ENCODE results near the gene ANKRD1.
"Not testable (repeated sequence)": the region's sequence is repeated elsewhere in the genome, so short reads cannot be mapped to it uniquely, and the experiment has no call there.

ANKRD1 gene

DNA sequence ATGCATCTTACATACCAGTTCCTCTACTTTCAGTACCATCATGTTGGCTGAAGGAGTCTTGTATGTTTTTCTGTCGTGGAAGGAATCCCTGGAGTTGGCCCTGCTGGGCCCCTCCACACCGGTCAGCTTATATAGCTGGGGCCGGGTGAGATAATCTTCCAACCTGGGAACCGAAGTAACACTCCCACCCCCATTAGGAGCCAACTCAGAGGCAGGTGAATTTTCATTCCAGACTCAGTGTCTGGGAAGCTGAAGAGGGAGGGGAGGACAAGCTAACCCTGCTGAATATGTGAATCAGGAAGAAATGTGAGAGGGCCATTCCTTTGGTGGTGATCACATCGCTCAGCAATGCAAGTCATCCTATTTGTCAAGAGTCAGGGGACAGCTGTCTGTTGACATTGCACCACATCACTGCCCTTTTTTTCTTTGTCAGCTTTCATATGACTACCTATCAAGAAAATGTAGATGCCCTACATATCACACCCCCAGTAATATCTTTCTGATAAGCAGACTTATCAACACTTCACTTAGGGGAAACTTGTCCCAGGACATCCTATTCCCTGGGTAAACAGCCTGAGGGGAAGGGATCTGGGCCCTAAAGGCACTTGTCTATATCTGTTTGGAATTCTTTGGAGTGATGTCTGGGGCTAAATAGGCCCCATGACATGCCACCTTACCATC lies at the start of gene ANKRD1:
Gene ANKRD1, minus strand, starts transcription at position 102 of the 681 bp plus-strand sequence. Its CDS starts 60 bp downstream, at position 42.
- no peak for DNase-seq

DNA sequence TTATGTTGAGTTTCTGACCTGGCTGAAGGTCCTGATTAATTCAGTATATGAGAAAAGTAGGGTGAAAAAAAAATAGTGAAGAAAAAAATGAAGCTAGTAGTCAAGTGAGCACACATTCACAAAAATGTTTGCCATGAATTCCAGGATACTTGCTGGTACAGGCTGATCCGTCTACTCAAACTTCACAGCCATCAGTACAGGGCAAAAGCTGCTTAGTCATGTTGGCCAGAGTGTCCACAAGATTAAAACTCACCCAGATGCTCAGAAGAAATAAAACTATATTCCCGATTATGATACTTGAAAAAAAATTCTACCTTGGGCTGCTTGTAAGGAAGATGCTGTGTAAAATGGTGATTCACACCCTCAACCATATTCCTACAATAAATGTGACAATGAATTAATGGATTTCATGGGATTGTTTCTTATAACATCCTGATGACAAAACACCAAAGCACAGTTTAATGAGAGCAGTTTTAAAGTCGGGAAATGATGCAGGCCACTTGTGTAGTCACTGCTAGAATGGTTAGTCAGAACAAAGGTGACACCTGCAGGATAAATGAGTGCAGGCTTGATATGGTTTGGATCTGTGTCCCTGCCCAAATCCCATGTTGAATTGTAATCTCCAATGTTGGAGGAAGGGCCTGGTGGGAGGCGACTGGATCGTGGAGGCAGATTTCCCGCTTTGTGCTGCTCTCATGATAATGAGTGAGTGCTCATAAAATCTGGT lies 49.2 kb upstream of the ANKRD1 start:
- DNase-seq, result no peak

DNA sequence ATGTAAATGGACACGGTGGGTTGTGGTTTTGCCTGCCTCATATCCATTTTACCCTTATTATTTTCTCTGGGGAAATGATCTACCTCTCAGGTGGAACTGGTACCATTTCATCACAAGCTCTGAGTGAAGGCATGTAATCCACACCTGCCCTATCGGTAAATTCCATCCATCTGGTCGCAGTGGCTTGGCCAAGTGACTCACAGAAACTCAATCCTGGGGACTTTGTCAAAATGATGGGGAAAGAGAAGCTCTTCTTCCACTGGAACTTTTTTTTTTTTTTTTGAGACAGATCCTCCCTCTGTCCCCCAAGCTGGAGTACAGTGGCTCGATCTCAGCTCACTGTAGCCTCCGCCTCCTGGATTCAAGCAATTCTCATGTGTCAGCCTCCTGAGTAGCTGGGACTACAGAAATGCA lies 48.2 kb upstream of the ANKRD1 start:
- DNase-seq, result no peak

DNA sequence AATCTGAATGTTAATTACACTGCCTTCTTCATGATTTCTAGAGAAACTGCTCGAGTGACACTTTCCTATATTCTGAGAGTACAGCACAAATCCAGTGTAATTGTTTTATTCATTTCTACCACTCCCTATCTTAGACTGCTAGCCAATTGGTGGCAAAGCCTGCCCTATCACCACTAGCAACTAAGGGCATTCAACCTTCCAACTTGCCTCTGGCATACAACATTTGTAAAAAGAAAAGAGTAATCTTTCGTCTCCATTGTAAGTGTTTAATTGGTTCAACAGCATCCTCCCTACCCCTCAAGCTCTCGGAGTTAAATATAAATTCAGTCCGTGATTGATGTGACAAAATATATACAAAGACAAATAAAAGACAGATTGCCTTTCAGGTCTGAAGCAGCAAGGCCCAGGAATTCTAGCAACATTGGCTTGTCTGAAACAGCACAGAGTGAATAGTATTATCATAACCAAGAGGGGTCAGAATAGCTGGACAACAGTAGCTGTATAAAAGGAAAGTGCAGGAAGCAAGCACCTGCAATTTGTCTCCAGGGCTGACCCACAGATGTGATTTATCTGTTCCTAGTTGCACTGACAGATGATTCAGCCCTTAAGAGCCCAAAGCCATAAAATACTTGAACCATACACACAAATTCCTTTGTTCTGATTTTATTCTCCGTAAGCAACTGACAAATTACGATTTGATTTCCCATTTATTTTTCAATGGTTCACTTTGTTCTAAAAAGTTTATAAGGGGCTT lies 47.6 kb upstream of the ANKRD1 start:
- DNase-seq, result no peak

DNA sequence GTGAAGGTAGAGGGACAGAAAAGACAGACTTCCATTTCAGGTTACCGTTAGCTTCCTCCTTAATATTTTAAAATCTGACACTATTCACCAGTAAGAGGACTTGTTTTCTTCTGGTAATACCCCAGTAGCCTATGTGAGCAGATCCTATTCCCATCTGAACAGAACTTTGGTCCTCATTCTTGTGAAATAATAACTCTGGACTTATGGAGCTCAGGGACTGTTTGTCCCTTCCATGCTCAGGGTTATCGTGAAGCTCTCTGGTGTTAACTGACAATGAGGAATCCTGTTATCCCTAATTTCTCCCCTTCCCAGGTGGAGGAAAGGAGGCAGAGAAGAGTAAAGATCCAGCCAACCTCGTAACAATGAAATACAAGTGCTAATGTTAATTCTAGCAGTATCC lies 47.0 kb upstream of the ANKRD1 start:
- no peak for DNase-seq

DNA sequence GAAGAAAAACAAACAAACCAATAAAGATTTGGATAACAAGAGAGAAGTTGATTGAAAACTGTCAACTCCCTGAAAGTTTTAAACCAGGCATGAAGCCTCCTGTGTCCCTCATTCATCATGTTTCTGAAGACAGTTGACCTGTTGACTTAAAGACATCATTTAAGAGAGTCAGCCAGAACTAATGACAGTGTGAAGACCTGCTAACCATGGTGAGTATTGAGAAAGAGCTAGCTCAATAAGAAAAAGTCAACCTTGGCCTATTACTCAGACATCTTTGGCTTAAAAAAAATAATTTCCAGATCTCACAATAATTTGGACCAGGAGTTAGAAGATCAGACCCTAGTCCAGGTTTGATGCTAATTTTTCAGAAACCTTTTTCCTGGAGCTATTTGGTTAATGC lies 45.3 kb upstream of the ANKRD1 start:
- no peak for DNase-seq

DNA sequence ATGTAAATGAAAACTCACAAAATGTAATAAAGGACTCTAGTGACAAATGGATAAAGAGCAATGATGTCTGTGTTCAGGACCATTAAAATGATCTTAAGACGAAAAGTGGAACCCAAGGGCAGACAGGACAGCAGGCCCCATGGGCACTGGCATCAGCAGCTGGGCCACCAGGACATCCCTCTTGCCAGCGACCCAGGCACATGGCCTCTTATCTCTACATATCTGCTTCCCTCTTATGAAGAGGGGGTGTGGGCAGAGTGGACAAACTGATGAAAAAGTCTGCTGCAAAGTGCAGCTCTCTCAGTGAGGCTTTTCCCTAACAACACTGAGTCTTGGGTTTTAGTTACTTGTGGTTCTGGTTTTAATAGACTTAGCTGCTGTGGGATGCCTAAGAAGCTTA lies 44.8 kb upstream of the ANKRD1 start:
- DNase-seq, result no peak

DNA sequence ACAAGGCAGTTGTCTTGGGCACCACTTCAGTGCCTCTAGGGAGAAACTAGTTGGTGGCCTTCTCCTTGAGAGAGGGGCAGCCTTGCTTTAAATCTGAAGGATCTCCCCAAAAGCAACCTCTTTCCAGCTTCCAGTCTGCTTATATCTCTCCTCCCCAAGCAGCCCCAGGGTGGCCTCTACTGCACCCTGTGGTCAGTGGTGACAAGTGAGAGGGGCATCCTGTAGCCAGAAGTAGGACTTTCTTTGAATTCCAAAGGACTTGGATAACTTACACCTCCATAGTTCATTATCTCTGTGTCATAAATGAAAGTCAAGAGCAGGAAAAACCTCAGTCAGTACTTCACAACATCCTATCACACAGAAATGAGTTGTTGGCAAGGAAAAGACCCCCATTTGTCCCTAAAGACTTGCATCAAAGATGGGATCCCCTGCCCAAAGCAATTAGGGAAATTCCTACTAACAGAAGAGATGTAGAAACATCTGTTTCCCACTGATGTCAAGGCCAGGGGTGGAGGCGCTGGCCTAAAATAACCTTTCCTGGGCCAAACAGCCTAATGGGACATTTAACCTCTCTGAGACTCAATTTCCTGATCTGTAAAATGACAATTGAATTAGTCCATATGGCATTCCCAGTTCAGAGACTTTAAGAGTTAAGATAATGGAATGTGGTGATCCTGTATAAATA lies 44.0 kb upstream of the ANKRD1 start:
- DNase-seq, result no peak

DNA sequence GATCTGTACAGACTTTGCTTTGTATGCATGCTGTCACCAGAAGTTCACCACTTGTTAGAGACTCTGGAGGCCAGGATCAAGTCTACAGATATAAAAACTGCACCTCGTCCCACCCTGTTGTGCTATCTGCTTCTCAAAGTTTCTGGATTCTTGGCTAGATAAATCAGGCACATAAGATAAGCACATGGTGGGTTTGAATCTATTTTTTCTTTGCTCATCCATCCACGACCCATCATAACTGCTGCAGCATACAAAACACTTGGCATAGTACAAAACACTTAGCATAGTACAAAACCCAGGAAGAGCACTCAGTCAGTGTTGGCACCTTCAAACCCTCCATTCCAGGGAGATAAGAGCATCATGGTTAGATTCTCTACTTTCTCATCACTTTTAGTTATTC lies 42.4 kb upstream of the ANKRD1 start:
- no peak for DNase-seq

DNA sequence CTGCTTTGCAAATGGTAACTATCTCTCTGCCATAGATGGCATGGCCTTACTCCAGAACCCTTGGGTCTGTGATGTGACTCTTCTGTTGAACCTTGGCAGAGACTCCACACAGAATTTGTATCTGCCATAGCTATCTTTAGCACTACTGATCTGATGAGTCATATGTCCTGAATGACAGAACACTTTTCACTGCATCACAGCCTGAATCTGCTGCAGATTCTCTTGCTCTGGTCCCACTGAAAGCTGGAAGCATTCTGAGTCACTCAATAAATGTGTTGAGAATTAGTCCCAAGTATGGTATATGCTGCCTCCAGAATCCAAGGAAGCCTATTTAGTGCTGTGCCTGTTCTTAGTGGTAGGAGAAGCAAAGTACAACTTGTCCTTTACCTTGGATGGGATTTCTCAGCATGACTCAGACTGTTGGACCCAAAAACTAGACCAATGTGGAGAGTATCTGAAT lies 39.5 kb upstream of the ANKRD1 start:
- DNase-seq, result no peak

DNA sequence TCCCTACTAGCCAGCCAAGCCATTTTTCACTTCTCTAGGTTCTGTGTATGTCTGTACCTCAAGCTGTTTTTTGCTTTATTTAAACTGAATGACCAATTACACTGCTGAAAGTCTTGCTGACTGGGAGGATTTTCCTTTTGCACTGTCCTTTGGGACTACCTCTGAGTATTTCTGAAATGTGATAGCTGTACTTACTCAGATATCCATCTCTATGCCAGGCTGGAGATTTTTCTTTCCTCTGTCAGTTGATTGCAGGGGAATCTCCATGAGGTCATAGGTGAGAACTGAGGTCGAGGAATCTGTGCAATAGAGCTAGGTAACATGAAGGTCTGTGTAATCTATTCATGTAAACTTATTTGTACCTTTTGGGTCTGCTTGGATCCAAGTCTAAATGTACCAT lies 38.9 kb upstream of the ANKRD1 start:
- no peak for DNase-seq

DNA sequence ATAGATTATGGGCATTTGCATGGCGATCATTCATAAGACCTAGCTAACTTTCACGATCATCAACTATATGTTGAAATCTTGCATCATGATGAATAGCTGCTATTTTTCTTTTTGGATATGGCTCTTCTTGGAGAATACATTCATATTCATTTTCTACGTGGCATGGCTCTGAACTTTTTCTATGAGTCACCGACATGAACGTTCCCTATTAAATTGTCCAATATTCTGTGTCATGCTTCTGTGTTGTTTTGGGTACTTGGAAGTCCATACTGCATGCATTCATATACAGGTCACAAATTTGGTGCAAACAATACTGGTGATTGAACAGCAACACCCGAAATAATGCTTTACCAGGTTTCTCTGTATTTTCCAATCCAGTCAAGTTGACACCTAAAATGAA lies 37.9 kb upstream of the ANKRD1 start:
- DNase-seq, result no peak

DNA sequence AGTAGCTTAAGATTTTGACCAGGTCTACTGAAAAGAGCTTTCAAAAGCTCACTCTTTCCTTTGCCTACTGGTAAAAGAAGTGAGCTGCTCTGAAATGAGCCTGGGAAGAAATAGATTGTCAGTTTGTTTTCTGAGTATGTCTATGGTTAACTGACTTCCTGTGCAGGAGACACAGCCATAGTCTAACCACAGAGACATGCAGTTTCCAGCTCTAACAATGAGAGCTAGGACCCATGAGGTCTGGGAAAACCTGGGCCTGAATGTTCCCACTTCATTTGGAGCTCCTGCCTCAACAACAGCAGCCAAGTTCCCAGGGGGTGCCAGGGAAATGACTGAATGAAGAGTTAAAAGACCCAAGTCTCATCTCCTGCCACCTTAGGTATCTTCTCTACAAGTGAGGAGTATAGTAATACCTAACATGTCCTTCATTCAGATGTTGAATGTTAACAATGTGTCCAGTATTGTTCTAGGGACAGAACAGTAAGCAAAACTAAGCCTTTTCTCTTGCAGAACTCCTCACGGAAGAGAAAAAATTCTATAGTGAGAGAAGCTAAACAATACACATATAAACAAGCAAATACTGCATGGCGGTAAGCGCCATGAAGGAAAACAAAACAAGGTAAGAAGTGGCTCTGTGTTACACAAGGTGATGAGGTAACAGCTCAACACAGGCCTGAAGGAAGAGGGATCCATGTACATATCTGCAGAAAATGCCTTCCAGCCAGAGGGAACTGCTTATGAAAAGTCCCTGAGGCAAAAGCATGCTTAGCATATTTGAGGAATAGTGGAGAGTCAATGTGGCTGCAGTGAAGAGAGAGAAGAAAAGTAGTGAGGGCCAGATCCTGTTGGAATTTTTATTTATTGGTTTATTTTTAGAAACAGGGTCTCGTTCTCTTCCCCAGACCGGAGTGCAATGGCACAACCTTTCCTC lies 26.4 kb upstream of the ANKRD1 start:
- DNase-seq, result no peak

DNA sequence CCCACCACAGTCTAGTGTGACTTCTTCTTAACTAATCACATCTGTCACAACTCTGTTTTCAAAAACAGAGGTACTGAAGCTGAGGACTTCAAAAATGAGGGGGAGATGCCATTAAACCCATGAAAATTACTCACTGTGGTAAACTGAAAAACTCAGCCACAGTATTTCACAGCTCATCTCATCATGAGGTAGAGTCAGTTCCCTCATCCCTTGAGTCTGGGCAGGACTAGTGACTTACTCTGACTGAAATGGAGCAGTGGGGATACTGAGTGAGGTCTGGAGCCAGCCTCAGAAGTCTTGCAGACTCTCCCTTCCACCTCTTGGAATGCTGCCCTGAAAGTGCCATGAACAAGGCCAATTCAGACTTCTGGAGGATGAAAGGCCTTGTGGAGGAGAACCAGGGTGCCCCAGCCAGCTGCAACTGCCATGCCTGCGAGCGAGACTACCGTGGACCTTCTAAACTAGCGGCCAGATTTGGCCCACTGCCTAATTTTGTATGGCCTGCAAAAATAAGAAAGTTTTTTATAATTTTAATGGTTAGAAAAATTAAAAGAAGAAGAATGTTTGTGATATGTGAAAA lies 24.7 kb upstream of the ANKRD1 start:
- DNase-seq, result no peak

DNA sequence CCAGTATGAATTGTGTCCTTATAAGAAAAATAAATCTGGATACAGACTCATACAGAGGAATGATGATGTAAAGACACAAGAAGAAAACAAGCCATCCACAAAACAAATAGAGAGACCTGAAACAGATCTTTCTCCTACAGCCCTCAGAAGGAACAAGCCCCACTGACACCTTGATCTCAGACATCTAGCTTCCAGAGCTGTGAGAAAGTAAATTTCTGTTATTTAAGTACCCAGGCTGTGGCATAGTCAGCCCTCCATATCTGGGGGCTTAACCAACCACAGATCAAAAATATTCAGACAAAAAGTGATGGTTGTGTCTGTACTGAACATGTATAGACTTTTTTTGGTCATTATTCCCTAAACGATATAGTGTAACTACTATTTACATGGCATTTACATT lies 23.9 kb upstream of the ANKRD1 start:
- DNase-seq, result no peak

DNA sequence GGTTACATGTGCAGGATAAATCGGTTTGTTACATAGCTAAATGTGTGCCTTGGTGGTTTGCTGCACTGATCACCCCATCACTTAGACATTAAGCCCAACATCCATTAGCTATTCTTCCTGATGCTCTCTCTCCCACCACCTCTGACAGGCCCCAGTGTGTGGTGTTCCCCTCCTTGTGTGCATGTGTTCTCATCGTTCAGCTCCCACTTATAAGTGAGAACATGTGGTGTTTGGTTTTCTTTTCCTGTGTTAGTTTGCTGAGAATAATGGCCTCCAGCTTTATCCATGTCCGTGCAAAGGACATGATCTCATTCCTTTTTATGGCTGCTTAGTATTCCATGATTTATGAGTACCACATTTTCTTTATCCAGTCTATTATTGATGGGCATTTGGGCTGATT lies 22.1 kb upstream of the ANKRD1 start:
- DNase-seq, result not testable (repeated sequence)

DNA sequence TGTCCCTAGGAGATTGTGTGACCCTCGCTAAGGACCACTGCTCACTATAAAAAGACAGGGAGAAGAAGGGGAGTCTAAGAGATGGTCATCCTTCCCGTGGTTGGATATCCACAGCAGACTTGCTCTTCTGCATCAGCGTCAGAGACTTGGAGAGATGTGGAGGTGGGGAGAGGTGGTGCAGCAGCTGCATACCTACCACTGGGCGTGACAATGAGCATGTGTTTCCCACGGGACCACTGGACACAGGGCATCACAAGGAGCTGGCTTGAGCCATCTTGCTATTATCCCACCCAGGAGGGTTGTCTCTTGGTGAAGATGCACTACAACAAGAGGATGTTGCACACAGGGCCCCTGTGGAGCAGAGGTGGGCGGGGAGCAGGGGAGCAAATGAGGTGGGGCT lies 18.8 kb upstream of the ANKRD1 start:
- no peak for DNase-seq

DNA sequence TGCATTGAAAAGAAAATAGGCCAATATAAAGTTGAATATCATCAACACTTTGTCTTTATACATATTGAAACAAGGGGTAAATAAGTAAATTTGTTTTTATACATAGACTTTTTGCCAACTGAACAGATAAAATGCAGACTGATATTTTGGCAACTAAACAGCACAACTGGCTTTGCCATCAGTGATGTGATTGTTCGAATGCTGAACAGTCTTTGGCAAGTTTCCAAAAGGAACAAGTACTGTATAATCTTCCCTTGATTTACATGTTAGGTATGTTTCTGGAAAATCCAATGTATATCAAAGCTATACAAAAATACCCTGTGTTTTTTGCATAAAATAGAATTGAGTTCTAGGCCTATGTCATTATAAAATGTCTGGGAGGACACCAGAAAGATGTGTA lies 18.2 kb upstream of the ANKRD1 start:
- no peak for DNase-seq

DNA sequence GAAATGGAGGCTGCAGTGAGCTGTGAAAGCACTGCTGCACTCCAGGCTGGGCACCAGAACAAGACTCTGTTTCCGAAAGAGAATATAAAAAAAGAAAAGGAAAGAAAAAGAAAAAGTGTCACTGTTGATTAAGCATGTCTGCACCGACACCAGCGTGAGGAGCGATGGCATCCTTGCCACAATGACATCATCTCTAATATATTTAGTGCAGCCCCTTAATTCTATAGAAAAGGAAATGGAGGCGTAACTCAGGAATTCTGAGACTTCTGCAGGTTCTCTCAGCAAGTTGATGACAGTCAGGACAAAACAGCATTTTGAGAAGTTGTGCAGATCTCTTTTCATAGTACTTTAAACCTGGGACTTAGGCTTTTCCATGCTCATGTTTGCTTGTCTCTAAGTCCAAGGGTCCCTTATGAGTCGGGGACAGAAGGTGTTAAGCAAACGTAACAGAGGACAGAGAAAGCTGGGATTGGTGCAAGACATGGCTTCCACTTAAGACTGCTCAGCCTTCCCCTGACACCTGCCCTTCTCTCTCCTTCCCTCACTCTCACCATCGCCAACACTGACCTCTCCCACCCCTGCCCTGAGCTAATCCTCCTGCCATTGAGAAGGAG lies 16.9 kb upstream of the ANKRD1 start:
- no peak for DNase-seq

DNA sequence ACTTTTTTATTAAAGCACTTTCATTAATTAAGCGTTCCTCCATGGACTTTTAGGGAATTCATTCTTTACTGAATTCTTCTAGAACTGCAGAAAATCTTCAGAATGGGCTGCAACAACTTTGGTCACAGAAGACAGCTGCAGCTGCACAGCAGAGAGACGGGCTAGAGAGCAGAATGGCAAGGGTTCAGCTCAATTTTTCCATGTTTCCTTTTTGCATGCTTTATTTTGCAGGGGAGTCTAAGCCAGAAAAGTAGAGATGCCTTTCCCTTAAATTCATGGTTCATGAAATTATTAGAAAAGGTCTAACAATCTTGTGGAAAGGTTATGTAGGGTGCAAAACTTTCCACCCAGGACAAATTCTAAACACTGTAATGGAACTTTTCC lies 15.4 kb upstream of the ANKRD1 start:
- DNase-seq, result no peak

DNA sequence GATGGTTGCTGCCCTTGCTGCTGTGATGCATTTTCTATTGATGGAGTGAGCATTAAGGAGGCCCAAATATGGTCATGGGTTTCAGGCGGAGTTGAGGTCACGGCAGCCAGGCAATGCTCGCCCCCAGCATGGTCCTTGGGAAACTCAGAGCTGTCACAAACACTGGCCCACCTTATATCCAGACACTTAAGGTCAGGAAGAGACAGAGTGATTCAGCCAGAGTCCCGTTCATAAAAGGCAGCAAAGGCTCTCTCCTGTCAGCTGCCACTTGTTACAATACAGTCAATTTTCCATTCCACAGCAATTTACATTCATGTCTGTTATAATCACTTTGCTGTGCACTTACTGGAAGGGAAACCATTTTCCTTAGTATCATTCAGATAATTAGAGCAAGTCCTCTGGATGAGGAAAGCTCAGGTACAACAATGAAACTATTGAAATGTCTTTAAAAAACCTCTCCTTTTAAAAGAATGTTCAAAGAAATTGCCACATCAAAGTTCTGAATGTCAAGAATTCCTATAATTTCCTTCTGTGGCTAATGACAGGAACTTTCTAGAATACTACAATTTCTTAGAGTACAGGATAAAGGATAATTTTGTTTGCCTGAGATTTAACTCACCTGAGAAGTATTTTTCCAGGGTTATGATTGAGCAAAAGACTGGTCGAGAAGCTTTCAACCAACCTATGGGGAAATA lies 14.8 kb upstream of the ANKRD1 start:
- DNase-seq, result no peak
